ENCODE measurements around the gene CFAP300.

Gene CFAP300

GRCh38 chr11:102047305-102047924 is at the start of gene CFAP300:
Gene CFAP300, plus strand, starts transcription at chr11:102047437. Its CDS starts 34 bp downstream, at chr11:102047471.
- Histone ChIP-seq H3K4me3 (ENCODE audit: low read length) (peak within 1 kb of the TSS; percentile 59), H3K9ac (ENCODE audit: low read length) (peak within 1 kb of the TSS; percentile 56)

GRCh38 chr11:102001657-102002338 is 45.4 kb upstream of the CFAP300 start:
- H3K9me3 ChIP-seq (ENCODE audit: control insufficient read depth, low read depth, low read length): no peaks in the 10 kb centered on the region
- no peak overlapping the region for H3K27ac ChIP-seq (ENCODE audit: low read length)
- H3K9ac ChIP-seq (ENCODE audit: low read length): no peak overlapping the region
- no peaks in the 10 kb centered on the region for H3K4me1 ChIP-seq (ENCODE audit: control insufficient read depth, low read depth, low read length)
- no peak overlapping the region for H3K4me3 ChIP-seq (ENCODE audit: low read length)
- no peaks in the 10 kb centered on the region for H3K27me3 ChIP-seq (ENCODE audit: control insufficient read depth, insufficient read depth, low read length)
- H3K36me3 ChIP-seq (ENCODE audit: control insufficient read depth, low read depth, low read length): no peaks in the 10 kb centered on the region

More at GRCh38 chr11:102047305-102047924, at the start of gene CFAP300:
- H3K4me1 ChIP-seq (ENCODE audit: control insufficient read depth, low read depth, low read length): no peaks in the 10 kb centered on the region
- H3K27ac ChIP-seq (ENCODE audit: low read length): no peak within 1 kb of the TSS
- H3K9me3 ChIP-seq (ENCODE audit: control insufficient read depth, low read depth, low read length): no peaks in the 10 kb centered on the region
- no peaks in the 10 kb centered on the region for H3K27me3 ChIP-seq (ENCODE audit: control insufficient read depth, insufficient read depth, low read length)
- no peaks in the 10 kb centered on the region for H3K36me3 ChIP-seq (ENCODE audit: control insufficient read depth, low read depth, low read length)

- Histone ChIP-seq H3K4me1 (ENCODE audit: control insufficient read depth, low read depth, low read length) (no peaks in the 10 kb centered on the region), H3K27ac (ENCODE audit: low read length) (no peak overlapping the region), H3K27me3 (ENCODE audit: control insufficient read depth, insufficient read depth, low read length) (no peaks in the 10 kb centered on the region), H3K4me3 (ENCODE audit: low read length) (no peak overlapping the region), H3K36me3 (ENCODE audit: control insufficient read depth, low read depth, low read length) (no peaks in the 10 kb centered on the region), H3K9me3 (ENCODE audit: control insufficient read depth, low read depth, low read length) (no peaks in the 10 kb centered on the region), H3K9ac (ENCODE audit: low read length) (no peak overlapping the region)
Measured at GRCh38 chr11:102004220-102004619, 43.0 kb upstream of the CFAP300 start.

- Histone ChIP-seq H3K4me1 (ENCODE audit: control insufficient read depth, low read depth, low read length) (no peaks in the 10 kb centered on the region), H3K4me3 (ENCODE audit: low read length) (no peak overlapping the region), H3K9me3 (ENCODE audit: control insufficient read depth, low read depth, low read length) (no peaks in the 10 kb centered on the region), H3K27ac (ENCODE audit: low read length) (no peak overlapping the region), H3K27me3 (ENCODE audit: control insufficient read depth, insufficient read depth, low read length) (no peaks in the 10 kb centered on the region), H3K9ac (ENCODE audit: low read length) (no peak overlapping the region), H3K36me3 (ENCODE audit: control insufficient read depth, low read depth, low read length) (no peaks in the 10 kb centered on the region)
Measured at GRCh38 chr11:102005306-102005705, 41.9 kb upstream of the CFAP300 start.

GRCh38 chr11:102006835-102007566 is 40.2 kb upstream of the CFAP300 start:
- H3K27ac ChIP-seq (ENCODE audit: low read length): no peak overlapping the region
- H3K36me3 ChIP-seq (ENCODE audit: control insufficient read depth, low read depth, low read length): no peaks in the 10 kb centered on the region
- H3K4me1 ChIP-seq (ENCODE audit: control insufficient read depth, low read depth, low read length): no peaks in the 10 kb centered on the region
- no peaks in the 10 kb centered on the region for H3K9me3 ChIP-seq (ENCODE audit: control insufficient read depth, low read depth, low read length)
- no peak overlapping the region for H3K9ac ChIP-seq (ENCODE audit: low read length)
- no peaks in the 10 kb centered on the region for H3K27me3 ChIP-seq (ENCODE audit: control insufficient read depth, insufficient read depth, low read length)
- no peak overlapping the region for H3K4me3 ChIP-seq (ENCODE audit: low read length)

- Histone ChIP-seq H3K9me3 (ENCODE audit: control insufficient read depth, low read depth, low read length) (no peaks in the 10 kb centered on the region), H3K36me3 (ENCODE audit: control insufficient read depth, low read depth, low read length) (no peaks in the 10 kb centered on the region), H3K9ac (ENCODE audit: low read length) (no peak overlapping the region), H3K27me3 (ENCODE audit: control insufficient read depth, insufficient read depth, low read length) (no peaks in the 10 kb centered on the region), H3K4me1 (ENCODE audit: control insufficient read depth, low read depth, low read length) (no peaks in the 10 kb centered on the region), H3K4me3 (ENCODE audit: low read length) (no peak overlapping the region), H3K27ac (ENCODE audit: low read length) (no peak overlapping the region)
Measured at GRCh38 chr11:102007567-102008437, 39.4 kb upstream of the CFAP300 start.

- no peak overlapping the region for H3K4me3 ChIP-seq (ENCODE audit: low read length)
- no peak overlapping the region for H3K9ac ChIP-seq (ENCODE audit: low read length)
- H3K27ac ChIP-seq (ENCODE audit: low read length): no peak overlapping the region
- no peaks in the 10 kb centered on the region for H3K9me3 ChIP-seq (ENCODE audit: control insufficient read depth, low read depth, low read length)
- H3K4me1 ChIP-seq (ENCODE audit: control insufficient read depth, low read depth, low read length): no peaks in the 10 kb centered on the region
- no peaks in the 10 kb centered on the region for H3K36me3 ChIP-seq (ENCODE audit: control insufficient read depth, low read depth, low read length)
- no peaks in the 10 kb centered on the region for H3K27me3 ChIP-seq (ENCODE audit: control insufficient read depth, insufficient read depth, low read length)
Measured at GRCh38 chr11:102010776-102011494, 36.3 kb upstream of the CFAP300 start.

- no peaks in the 10 kb centered on the region for H3K4me1 ChIP-seq (ENCODE audit: control insufficient read depth, low read depth, low read length)
- H3K27ac ChIP-seq (ENCODE audit: low read length): no peak overlapping the region
- H3K36me3 ChIP-seq (ENCODE audit: control insufficient read depth, low read depth, low read length): no peaks in the 10 kb centered on the region
- H3K9me3 ChIP-seq (ENCODE audit: control insufficient read depth, low read depth, low read length): no peaks in the 10 kb centered on the region
- no peak overlapping the region for H3K4me3 ChIP-seq (ENCODE audit: low read length)
- H3K27me3 ChIP-seq (ENCODE audit: control insufficient read depth, insufficient read depth, low read length): no peaks in the 10 kb centered on the region
- H3K9ac ChIP-seq (ENCODE audit: low read length): no peak overlapping the region
Measured at GRCh38 chr11:102012946-102013345, 34.3 kb upstream of the CFAP300 start.

GRCh38 chr11:102014756-102015155 is 32.5 kb upstream of the CFAP300 start:
- Histone ChIP-seq H3K9ac (ENCODE audit: low read length) (no peak overlapping the region), H3K9me3 (ENCODE audit: control insufficient read depth, low read depth, low read length) (no peaks in the 10 kb centered on the region), H3K27ac (ENCODE audit: low read length) (no peak overlapping the region), H3K36me3 (ENCODE audit: control insufficient read depth, low read depth, low read length) (no peaks in the 10 kb centered on the region), H3K27me3 (ENCODE audit: control insufficient read depth, insufficient read depth, low read length) (no peaks in the 10 kb centered on the region), H3K4me1 (ENCODE audit: control insufficient read depth, low read depth, low read length) (no peaks in the 10 kb centered on the region), H3K4me3 (ENCODE audit: low read length) (no peak overlapping the region)

- H3K4me3 ChIP-seq (ENCODE audit: low read length): no peak overlapping the region
- H3K36me3 ChIP-seq (ENCODE audit: control insufficient read depth, low read depth, low read length): no peaks in the 10 kb centered on the region
- H3K9me3 ChIP-seq (ENCODE audit: control insufficient read depth, low read depth, low read length): no peaks in the 10 kb centered on the region
- no peaks in the 10 kb centered on the region for H3K27me3 ChIP-seq (ENCODE audit: control insufficient read depth, insufficient read depth, low read length)
- no peak overlapping the region for H3K9ac ChIP-seq (ENCODE audit: low read length)
- H3K27ac ChIP-seq (ENCODE audit: low read length): no peak overlapping the region
- H3K4me1 ChIP-seq (ENCODE audit: control insufficient read depth, low read depth, low read length): no peaks in the 10 kb centered on the region
Measured at GRCh38 chr11:102017026-102017425, 30.2 kb upstream of the CFAP300 start.

Data from iPS-18a (cell line).